HepG2 (cell line): ENCODE results near the gene AGXT. TPM values are rescaled to one million over a fixed set of nuclear protein-coding genes. Genes with fewer than 3 reads are reported as not detected.

Experiments
- AGO1 ChIP-seq: fragments of 200-400 bp; formaldehyde crosslinking; IDR thresholded peaks from 2 replicates; pipeline ENCODE4 v1.6.1; 2017; ENCODE audit warnings: mild to moderate bottlenecking, low read depth, low read length, moderate library complexity; ENCODE audit not compliant: poor library complexity, severe bottlenecking
- FOXO1 ChIP-seq: sonication (generic); formaldehyde crosslinking; IDR thresholded peaks from 2 replicates; pipeline ENCODE4 v1.4.0; 2020; ENCODE audit warnings: missing genetic modification reagents
- HDAC2 ChIP-seq: sonication (generic); formaldehyde crosslinking; IDR thresholded peaks from 2 replicates; pipeline ENCODE4 v1.4.0; 2020; ENCODE audit warnings: missing genetic modification reagents
- HNRNPUL1 ChIP-seq: fragments of 200-400 bp; formaldehyde crosslinking; IDR thresholded peaks from 2 replicates; pipeline ENCODE4 v1.6.1; 2017; ENCODE audit warnings: low read depth, mild to moderate bottlenecking, low read length, moderate library complexity
- MED13 ChIP-seq: sonication (generic); formaldehyde crosslinking; IDR thresholded peaks from 2 replicates; pipeline ENCODE4 v1.5.0; 2020; ENCODE audit warnings: missing genetic modification reagents
- MXI1 ChIP-seq: IDR thresholded peaks from 3 replicates; pipeline ENCODE4 v1.6.1; 2012; ENCODE audit warnings: low read depth, low read length, inconsistent platforms, borderline replicate concordance
- PHF21A ChIP-seq: sonication (generic); formaldehyde crosslinking; IDR thresholded peaks from 2 replicates; pipeline ENCODE4 v1.5.0; 2020; ENCODE audit warnings: mild to moderate bottlenecking, missing genetic modification reagents
- PLRG1 ChIP-seq: fragments of 450-650 bp; conservative IDR thresholded peaks from 2 replicates; pipeline ENCODE4 v1.6.1; 2016
- RAD51 ChIP-seq: fragments of 450-650 bp; IDR thresholded peaks from 2 replicates; pipeline ENCODE4 v1.6.1; 2016; ENCODE audit warnings: borderline replicate concordance
- TBL1XR1 ChIP-seq: fragments of 150-350 bp; IDR thresholded peaks from 2 replicates; pipeline ENCODE4 v1.6.1; 2014; ENCODE audit warnings: borderline replicate concordance, low read length; ENCODE audit not compliant: partially characterized antibody
- ZNF331 ChIP-seq: sonication (generic); formaldehyde crosslinking; IDR thresholded peaks from 2 replicates; pipeline ENCODE4 v1.4.0; 2020; ENCODE audit warnings: missing genetic modification reagents
- ZNF530 ChIP-seq: sonication (generic); formaldehyde crosslinking; IDR thresholded peaks from 2 replicates; pipeline ENCODE4 v1.5.0; 2020; ENCODE audit warnings: low read depth, mild to moderate bottlenecking, missing genetic modification reagents
- ZNF720 ChIP-seq: sonication (generic); formaldehyde crosslinking; IDR thresholded peaks from 2 replicates; pipeline ENCODE4 v1.4.0; 2020; ENCODE audit warnings: missing genetic modification reagents
- ZNF75D ChIP-seq: sonication (generic); formaldehyde crosslinking; IDR thresholded peaks from 2 replicates; pipeline ENCODE4 v1.8.1; 2023; ENCODE audit warnings: missing genetic modification reagents, mild to moderate bottlenecking, borderline replicate concordance
- ZNF766 ChIP-seq: sonication (generic); formaldehyde crosslinking; IDR thresholded peaks from 2 replicates; pipeline ENCODE4 v1.5.0; 2020; ENCODE audit warnings: missing genetic modification reagents, borderline replicate concordance
- ZNF782 ChIP-seq: sonication (generic); formaldehyde crosslinking; IDR thresholded peaks from 2 replicates; pipeline ENCODE4 v1.4.0; 2020; ENCODE audit warnings: missing genetic modification reagents, mild to moderate bottlenecking, borderline replicate concordance
- polyA plus RNA-seq, 8 experiments: library from polyadenylated mRNA; depleted of rRNA in 3 of 8; stranded (reverse) in 7 of 8; unstranded in 1 of 8; fragments of >200 nt; fragmentation: Illumina TruSeq in 4 of 8; extraction: Trizol in 4 of 8; gene quantifications; 2 replicates each; pipeline versions ENCODE4 v1.2.1 to v1.2.3, GENCODE V29; 2011 to 2016; ENCODE audit warnings: low read depth in 4 of 8, missing spikeins in 1 of 8, mixed read lengths in 1 of 8; ENCODE audit not compliant: insufficient read depth in 1 of 8
- total RNA-seq, 5 experiments: library from RNA; depleted of rRNA; stranded (reverse); fragments of >200 nt; fragmentation: Illumina TruSeq; extraction: Trizol; gene quantifications; 2 replicates each; pipeline ENCODE4 v1.2.3, GENCODE V29; 2016; ENCODE audit warnings: low read depth in 1 of 5
- TF ChIP-seq, protein P1 (sequence below): sonication (generic); formaldehyde crosslinking; IDR thresholded peaks from 2 replicates; pipeline ENCODE4 v1.5.1; 2020; ENCODE audit warnings: missing genetic modification reagents, mild to moderate bottlenecking, borderline replicate concordance
- TF ChIP-seq, protein P2 (sequence below): sonication (generic); formaldehyde crosslinking; IDR thresholded peaks from 2 replicates; pipeline ENCODE4 v1.5.1; 2020; ENCODE audit warnings: missing genetic modification reagents, mild to moderate bottlenecking, borderline replicate concordance
- TF ChIP-seq, protein P3 (sequence below): fragments of 450-650 bp; IDR thresholded peaks from 2 replicates; pipeline ENCODE4 v1.6.1; 2017; ENCODE audit warnings: mild to moderate bottlenecking
- TF ChIP-seq, protein P4 (sequence below): sonication (generic); formaldehyde crosslinking; conservative IDR thresholded peaks from 2 replicates; pipeline ENCODE4 v1.4.0; 2020; ENCODE audit warnings: missing genetic modification reagents
- TF ChIP-seq, protein P5 (sequence below): sonication (generic); formaldehyde crosslinking; IDR thresholded peaks from 2 replicates; pipeline ENCODE4; 2020; ENCODE audit warnings: missing genetic modification reagents, mild to moderate bottlenecking, borderline replicate concordance

Gene AGXT
- total and polyA plus RNA-seq, 2 of the 13 experiments (the other 11 are each of a cell fraction or from before 2014, with no cell fraction given): 41.9 to 96.1 TPM

DNA sequence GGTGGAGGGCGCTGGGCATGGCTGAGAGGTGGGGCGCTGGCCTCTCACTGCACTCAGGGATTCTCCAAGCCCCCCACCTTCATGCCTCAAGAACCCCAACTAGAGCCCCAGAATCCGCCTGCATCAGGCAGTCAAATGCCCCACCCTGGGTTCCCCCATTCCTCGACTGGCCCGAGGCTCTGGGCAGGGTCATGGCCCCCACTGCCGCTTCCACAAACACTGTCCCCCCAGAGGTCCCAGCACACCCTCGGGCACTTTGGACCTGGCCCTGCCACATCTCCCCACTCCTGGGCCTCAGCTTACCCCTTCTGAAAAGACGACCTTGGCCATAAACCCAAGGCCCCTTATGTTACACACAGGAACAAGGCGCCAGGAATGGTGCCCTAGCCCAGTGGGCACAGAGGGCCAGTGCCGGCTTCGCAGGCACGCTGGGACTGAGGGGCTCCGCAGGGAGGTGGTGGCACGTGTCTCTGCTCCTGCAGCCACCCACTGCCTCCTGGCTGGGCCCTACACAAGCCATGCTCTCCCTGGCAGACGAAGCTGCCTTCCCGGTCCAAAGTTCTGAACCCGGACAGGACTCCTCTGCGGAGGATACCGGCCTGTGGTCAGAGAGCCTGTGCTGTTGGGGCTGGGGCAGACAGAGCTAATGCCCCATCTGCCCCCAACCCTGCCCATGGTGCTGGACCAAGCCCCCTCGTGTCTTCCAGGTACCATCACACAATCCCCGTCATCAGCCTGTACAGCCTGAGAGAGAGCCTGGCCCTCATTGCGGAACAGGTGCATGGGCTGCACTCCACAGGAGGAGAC, 6.8 kb downstream of the AGXT start (continued):
- TF ChIP-seq ZNF75D (CRISPR knock-in tag) (no peak), MXI1 (no peak), ZNF720 (CRISPR knock-in tag) (no peak), PHF21A (CRISPR knock-in tag) (no peak), AGO1 (no peak), RAD51 (no peak), ZNF766 (CRISPR knock-in tag) (no peak), FOXO1 (CRISPR knock-in tag) (no peak), ZNF530 (CRISPR knock-in tag) (no peak), TBL1XR1 (no peak), ZNF331 (no peak), ZNF782 (CRISPR knock-in tag) (no peak), PLRG1 (no peak), MED13 (CRISPR knock-in tag) (0 out of 2 replicates have a peak, but pooled peaks have one; percentile 21), HDAC2 (no peak), HNRNPUL1 (no peak)
- TF ChIP-seq, protein P1, sequence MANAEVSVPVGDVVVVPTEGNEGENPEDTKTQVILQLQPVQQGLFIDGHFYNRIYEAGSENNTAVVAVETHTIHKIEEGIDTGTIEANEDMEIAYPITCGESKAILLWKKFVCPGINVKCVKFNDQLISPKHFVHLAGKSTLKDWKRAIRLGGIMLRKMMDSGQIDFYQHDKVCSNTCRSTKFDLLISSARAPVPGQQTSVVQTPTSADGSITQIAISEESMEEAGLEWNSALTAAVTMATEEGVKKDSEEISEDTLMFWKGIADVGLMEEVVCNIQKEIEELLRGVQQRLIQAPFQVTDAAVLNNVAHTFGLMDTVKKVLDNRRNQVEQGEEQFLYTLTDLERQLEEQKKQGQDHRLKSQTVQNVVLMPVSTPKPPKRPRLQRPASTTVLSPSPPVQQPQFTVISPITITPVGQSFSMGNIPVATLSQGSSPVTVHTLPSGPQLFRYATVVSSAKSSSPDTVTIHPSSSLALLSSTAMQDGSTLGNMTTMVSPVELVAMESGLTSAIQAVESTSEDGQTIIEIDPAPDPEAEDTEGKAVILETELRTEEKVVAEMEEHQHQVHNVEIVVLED (CRISPR knock-in tag): no peak
- TF ChIP-seq, protein P2, sequence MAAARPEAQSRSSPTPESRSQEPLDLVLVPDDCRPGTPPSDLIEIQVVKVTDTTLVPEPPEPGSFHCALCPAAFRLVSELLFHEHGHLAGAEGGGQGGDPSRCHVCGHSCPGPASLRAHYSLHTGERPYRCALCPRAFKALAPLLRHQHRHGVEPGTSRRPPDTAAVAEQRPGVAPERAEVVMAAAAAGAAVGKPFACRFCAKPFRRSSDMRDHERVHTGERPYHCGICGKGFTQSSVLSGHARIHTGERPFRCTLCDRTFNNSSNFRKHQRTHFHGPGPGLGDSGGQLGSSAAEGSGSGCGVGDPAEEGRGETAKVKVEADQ (CRISPR knock-in tag): no peak
- TF ChIP-seq, protein P3, sequence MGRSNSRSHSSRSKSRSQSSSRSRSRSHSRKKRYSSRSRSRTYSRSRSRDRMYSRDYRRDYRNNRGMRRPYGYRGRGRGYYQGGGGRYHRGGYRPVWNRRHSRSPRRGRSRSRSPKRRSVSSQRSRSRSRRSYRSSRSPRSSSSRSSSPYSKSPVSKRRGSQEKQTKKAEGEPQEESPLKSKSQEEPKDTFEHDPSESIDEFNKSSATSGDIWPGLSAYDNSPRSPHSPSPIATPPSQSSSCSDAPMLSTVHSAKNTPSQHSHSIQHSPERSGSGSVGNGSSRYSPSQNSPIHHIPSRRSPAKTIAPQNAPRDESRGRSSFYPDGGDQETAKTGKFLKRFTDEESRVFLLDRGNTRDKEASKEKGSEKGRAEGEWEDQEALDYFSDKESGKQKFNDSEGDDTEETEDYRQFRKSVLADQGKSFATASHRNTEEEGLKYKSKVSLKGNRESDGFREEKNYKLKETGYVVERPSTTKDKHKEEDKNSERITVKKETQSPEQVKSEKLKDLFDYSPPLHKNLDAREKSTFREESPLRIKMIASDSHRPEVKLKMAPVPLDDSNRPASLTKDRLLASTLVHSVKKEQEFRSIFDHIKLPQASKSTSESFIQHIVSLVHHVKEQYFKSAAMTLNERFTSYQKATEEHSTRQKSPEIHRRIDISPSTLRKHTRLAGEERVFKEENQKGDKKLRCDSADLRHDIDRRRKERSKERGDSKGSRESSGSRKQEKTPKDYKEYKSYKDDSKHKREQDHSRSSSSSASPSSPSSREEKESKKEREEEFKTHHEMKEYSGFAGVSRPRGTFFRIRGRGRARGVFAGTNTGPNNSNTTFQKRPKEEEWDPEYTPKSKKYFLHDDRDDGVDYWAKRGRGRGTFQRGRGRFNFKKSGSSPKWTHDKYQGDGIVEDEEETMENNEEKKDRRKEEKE: no peak
- TF ChIP-seq, protein P4, sequence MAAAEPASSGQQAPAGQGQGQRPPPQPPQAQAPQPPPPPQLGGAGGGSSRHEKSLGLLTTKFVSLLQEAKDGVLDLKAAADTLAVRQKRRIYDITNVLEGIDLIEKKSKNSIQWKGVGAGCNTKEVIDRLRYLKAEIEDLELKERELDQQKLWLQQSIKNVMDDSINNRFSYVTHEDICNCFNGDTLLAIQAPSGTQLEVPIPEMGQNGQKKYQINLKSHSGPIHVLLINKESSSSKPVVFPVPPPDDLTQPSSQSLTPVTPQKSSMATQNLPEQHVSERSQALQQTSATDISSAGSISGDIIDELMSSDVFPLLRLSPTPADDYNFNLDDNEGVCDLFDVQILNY (CRISPR knock-in tag): no peak
- TF ChIP-seq, protein P5, sequence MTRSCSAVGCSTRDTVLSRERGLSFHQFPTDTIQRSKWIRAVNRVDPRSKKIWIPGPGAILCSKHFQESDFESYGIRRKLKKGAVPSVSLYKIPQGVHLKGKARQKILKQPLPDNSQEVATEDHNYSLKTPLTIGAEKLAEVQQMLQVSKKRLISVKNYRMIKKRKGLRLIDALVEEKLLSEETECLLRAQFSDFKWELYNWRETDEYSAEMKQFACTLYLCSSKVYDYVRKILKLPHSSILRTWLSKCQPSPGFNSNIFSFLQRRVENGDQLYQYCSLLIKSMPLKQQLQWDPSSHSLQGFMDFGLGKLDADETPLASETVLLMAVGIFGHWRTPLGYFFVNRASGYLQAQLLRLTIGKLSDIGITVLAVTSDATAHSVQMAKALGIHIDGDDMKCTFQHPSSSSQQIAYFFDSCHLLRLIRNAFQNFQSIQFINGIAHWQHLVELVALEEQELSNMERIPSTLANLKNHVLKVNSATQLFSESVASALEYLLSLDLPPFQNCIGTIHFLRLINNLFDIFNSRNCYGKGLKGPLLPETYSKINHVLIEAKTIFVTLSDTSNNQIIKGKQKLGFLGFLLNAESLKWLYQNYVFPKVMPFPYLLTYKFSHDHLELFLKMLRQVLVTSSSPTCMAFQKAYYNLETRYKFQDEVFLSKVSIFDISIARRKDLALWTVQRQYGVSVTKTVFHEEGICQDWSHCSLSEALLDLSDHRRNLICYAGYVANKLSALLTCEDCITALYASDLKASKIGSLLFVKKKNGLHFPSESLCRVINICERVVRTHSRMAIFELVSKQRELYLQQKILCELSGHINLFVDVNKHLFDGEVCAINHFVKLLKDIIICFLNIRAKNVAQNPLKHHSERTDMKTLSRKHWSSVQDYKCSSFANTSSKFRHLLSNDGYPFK (CRISPR knock-in tag): no peak
